ENCODE data around the gene TMEM141.

- TF ChIP-seq TAF1 (IDR thresholded peaks at IDR 0.05; ENCODE audit: low read depth, low read length) (no peak), POLR2AphosphoS5 (IDR thresholded peaks at IDR 0.05; ENCODE audit: low read depth, low read length) (no peak)
Observed at GRCh38 chr9:136763649-136764035, 27.5 kb upstream of the TMEM141 start.
